PC-9 (cell line): ENCODE data around the gene BRD4.

ENCODE experiments used
- EZH2 ChIP-seq: fragments of 200-600 bp; sonication (generic); IDR thresholded peaks from 2 replicates; pipeline ENCODE4 v1.8.0; 2017; ENCODE audit warnings: antibody characterized with exemption, low read depth
- TF ChIP-seq, protein P1 (sequence below): fragments of 200-600 bp; sonication (generic); conservative IDR thresholded peaks from 2 replicates; pipeline ENCODE4 v1.6.1; 2017; ENCODE audit warnings: mixed run types, antibody characterized with exemption, mild to moderate bottlenecking, moderate library complexity

DNA sequence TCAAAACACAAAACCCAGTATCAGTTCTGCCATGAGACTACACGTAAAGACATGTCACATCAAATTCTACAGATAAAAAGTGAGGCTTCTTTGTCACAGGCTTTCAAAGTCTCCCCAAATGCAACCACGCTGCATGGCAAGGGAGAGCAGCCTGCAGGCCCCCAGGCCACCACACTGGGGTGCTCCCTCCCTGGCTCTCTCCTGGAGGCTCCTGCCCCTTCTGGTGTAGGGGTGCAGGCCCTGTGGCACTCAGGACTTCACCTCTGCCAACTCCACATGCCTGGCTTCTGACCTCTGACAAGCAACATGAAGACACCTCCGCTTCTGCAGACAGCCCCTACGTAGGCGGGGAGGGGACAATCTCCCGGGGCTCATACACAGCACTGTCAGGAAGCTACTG lies 32.9 kb upstream of the BRD4 start:
- TF ChIP-seq, protein P1, sequence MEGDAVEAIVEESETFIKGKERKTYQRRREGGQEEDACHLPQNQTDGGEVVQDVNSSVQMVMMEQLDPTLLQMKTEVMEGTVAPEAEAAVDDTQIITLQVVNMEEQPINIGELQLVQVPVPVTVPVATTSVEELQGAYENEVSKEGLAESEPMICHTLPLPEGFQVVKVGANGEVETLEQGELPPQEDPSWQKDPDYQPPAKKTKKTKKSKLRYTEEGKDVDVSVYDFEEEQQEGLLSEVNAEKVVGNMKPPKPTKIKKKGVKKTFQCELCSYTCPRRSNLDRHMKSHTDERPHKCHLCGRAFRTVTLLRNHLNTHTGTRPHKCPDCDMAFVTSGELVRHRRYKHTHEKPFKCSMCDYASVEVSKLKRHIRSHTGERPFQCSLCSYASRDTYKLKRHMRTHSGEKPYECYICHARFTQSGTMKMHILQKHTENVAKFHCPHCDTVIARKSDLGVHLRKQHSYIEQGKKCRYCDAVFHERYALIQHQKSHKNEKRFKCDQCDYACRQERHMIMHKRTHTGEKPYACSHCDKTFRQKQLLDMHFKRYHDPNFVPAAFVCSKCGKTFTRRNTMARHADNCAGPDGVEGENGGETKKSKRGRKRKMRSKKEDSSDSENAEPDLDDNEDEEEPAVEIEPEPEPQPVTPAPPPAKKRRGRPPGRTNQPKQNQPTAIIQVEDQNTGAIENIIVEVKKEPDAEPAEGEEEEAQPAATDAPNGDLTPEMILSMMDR: no peak
- no peak for TF ChIP-seq EZH2
